ENCODE measurements around the gene MAD1L1. TPM values are rescaled to one million over a fixed set of nuclear protein-coding genes. Genes with fewer than 3 reads are reported as not detected.

MAD1L1 gene
- total RNA-seq, 1 experiment from 2014 or later, result 43.8 TPM

DNA sequence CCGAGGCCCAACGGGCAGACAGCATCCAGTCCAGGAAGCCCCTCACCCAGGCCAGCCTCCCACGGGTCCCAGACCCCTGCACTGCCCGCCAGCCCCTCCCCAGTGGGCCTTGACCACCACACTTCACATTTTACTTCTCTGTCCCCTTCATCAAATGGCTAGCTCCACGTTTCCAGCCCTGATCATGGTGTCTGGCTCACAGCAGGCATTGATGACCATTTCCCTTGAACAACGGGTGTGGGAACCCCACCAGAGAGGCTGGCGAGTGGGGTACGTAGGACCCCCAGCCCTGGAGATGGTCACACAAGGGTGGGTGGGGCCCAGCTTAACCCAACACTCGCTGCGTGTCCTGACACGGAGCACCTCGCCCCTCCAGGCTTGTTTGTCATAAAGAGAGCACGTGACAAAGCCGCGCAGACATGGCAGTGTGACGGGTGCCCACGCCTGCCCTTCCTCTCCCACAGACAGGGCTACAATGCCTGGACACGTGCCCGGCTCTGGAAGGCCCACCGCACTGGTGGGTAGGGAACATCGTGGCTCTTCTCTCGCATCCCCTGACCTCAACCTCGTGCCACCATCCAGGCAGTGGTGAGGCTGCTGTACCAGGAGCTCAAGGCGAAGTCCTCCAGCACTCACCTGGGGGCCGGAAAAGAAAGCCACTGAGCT, 267.7 kb downstream of the MAD1L1 start:
- ChIA-PET POLR2A (no interaction called here), CTCF (interaction anchor here (0.9 to 1.2 kb wide), 2 partner anchors 11 to 81 kb away, joined by 3 read pairs; no protein-coding TSS in a partner anchor)
- no peak for DNase-seq (ENCODE audit: low spot score)
- H3K27me3 Mint-ChIP-seq (ENCODE audit: low read depth), result no peaks in the 10 kb centered on the region
- ATAC-seq, result no peak
- peak overlapping the region; percentile 92 for H3K27ac Mint-ChIP-seq
- no peaks in the 10 kb centered on the region for H3K9me3 Mint-ChIP-seq
- H3K36me3 Mint-ChIP-seq, result peaks cover 10% of the 10 kb centered on the region; the same call in 1 of the 2 replicates
- TF ChIP-seq, protein P1, sequence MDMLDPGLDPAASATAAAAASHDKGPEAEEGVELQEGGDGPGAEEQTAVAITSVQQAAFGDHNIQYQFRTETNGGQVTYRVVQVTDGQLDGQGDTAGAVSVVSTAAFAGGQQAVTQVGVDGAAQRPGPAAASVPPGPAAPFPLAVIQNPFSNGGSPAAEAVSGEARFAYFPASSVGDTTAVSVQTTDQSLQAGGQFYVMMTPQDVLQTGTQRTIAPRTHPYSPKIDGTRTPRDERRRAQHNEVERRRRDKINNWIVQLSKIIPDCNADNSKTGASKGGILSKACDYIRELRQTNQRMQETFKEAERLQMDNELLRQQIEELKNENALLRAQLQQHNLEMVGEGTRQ (CRISPR knock-in tag; IDR thresholded peaks at IDR 0.05), result no peak
- TF ChIP-seq GABPB1 (CRISPR knock-in tag; IDR thresholded peaks at IDR 0.05) (no peak), JAZF1 (CRISPR knock-in tag; IDR thresholded peaks at IDR 0.05) (no peak), RELA (CRISPR knock-in tag; IDR thresholded peaks at IDR 0.05; ENCODE audit: borderline replicate concordance) (no peak), SP1 (CRISPR knock-in tag; conservative IDR thresholded peaks at IDR 0.05) (no peak), MXD4 (CRISPR knock-in tag; IDR thresholded peaks at IDR 0.05; ENCODE audit: borderline replicate concordance) (no peak), SMAD4 (CRISPR knock-in tag; IDR thresholded peaks at IDR 0.05) (no peak), TP53 (CRISPR knock-in tag; IDR thresholded peaks at IDR 0.05) (no peak), JUN (CRISPR knock-in tag; IDR thresholded peaks at IDR 0.05) (no peak), NFE2L1 (CRISPR knock-in tag; IDR thresholded peaks at IDR 0.05) (no peak), ETV6 (CRISPR knock-in tag; IDR thresholded peaks at IDR 0.05) (no peak)
- TF ChIP-seq, protein P2, sequence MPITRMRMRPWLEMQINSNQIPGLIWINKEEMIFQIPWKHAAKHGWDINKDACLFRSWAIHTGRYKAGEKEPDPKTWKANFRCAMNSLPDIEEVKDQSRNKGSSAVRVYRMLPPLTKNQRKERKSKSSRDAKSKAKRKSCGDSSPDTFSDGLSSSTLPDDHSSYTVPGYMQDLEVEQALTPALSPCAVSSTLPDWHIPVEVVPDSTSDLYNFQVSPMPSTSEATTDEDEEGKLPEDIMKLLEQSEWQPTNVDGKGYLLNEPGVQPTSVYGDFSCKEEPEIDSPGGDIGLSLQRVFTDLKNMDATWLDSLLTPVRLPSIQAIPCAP (CRISPR knock-in tag; IDR thresholded peaks at IDR 0.05), result no peak
- TF ChIP-seq, protein P3, sequence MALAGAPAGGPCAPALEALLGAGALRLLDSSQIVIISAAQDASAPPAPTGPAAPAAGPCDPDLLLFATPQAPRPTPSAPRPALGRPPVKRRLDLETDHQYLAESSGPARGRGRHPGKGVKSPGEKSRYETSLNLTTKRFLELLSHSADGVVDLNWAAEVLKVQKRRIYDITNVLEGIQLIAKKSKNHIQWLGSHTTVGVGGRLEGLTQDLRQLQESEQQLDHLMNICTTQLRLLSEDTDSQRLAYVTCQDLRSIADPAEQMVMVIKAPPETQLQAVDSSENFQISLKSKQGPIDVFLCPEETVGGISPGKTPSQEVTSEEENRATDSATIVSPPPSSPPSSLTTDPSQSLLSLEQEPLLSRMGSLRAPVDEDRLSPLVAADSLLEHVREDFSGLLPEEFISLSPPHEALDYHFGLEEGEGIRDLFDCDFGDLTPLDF (CRISPR knock-in tag; IDR thresholded peaks at IDR 0.05), result no peak
- TF ChIP-seq, protein P4, sequence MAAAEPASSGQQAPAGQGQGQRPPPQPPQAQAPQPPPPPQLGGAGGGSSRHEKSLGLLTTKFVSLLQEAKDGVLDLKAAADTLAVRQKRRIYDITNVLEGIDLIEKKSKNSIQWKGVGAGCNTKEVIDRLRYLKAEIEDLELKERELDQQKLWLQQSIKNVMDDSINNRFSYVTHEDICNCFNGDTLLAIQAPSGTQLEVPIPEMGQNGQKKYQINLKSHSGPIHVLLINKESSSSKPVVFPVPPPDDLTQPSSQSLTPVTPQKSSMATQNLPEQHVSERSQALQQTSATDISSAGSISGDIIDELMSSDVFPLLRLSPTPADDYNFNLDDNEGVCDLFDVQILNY (CRISPR knock-in tag; IDR thresholded peaks at IDR 0.05), result no peak
- TF ChIP-seq, protein P5, sequence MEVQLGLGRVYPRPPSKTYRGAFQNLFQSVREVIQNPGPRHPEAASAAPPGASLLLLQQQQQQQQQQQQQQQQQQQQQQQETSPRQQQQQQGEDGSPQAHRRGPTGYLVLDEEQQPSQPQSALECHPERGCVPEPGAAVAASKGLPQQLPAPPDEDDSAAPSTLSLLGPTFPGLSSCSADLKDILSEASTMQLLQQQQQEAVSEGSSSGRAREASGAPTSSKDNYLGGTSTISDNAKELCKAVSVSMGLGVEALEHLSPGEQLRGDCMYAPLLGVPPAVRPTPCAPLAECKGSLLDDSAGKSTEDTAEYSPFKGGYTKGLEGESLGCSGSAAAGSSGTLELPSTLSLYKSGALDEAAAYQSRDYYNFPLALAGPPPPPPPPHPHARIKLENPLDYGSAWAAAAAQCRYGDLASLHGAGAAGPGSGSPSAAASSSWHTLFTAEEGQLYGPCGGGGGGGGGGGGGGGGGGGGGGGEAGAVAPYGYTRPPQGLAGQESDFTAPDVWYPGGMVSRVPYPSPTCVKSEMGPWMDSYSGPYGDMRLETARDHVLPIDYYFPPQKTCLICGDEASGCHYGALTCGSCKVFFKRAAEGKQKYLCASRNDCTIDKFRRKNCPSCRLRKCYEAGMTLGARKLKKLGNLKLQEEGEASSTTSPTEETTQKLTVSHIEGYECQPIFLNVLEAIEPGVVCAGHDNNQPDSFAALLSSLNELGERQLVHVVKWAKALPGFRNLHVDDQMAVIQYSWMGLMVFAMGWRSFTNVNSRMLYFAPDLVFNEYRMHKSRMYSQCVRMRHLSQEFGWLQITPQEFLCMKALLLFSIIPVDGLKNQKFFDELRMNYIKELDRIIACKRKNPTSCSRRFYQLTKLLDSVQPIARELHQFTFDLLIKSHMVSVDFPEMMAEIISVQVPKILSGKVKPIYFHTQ (CRISPR knock-in tag; IDR thresholded peaks at IDR 0.05), result no peak
- TF ChIP-seq, protein P6, sequence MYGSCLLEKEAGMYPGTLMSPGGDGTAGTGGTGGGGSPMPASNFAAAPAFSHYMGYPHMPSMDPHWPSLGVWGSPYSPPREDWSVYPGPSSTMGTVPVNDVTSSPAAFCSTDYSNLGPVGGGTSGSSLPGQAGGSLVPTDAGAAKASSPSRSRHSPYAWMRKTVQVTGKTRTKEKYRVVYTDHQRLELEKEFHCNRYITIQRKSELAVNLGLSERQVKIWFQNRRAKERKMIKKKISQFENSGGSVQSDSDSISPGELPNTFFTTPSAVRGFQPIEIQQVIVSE (CRISPR knock-in tag; IDR thresholded peaks at IDR 0.05; ENCODE audit: borderline replicate concordance), result no peak
- TF ChIP-seq, protein P7, sequence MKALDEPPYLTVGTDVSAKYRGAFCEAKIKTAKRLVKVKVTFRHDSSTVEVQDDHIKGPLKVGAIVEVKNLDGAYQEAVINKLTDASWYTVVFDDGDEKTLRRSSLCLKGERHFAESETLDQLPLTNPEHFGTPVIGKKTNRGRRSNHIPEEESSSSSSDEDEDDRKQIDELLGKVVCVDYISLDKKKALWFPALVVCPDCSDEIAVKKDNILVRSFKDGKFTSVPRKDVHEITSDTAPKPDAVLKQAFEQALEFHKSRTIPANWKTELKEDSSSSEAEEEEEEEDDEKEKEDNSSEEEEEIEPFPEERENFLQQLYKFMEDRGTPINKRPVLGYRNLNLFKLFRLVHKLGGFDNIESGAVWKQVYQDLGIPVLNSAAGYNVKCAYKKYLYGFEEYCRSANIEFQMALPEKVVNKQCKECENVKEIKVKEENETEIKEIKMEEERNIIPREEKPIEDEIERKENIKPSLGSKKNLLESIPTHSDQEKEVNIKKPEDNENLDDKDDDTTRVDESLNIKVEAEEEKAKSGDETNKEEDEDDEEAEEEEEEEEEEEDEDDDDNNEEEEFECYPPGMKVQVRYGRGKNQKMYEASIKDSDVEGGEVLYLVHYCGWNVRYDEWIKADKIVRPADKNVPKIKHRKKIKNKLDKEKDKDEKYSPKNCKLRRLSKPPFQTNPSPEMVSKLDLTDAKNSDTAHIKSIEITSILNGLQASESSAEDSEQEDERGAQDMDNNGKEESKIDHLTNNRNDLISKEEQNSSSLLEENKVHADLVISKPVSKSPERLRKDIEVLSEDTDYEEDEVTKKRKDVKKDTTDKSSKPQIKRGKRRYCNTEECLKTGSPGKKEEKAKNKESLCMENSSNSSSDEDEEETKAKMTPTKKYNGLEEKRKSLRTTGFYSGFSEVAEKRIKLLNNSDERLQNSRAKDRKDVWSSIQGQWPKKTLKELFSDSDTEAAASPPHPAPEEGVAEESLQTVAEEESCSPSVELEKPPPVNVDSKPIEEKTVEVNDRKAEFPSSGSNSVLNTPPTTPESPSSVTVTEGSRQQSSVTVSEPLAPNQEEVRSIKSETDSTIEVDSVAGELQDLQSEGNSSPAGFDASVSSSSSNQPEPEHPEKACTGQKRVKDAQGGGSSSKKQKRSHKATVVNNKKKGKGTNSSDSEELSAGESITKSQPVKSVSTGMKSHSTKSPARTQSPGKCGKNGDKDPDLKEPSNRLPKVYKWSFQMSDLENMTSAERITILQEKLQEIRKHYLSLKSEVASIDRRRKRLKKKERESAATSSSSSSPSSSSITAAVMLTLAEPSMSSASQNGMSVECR (CRISPR knock-in tag; IDR thresholded peaks at IDR 0.05; ENCODE audit: borderline replicate concordance), result no peak
- TF ChIP-seq, protein P8, sequence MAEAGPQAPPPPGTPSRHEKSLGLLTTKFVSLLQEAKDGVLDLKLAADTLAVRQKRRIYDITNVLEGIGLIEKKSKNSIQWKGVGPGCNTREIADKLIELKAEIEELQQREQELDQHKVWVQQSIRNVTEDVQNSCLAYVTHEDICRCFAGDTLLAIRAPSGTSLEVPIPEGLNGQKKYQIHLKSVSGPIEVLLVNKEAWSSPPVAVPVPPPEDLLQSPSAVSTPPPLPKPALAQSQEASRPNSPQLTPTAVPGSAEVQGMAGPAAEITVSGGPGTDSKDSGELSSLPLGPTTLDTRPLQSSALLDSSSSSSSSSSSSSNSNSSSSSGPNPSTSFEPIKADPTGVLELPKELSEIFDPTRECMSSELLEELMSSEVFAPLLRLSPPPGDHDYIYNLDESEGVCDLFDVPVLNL (CRISPR knock-in tag; IDR thresholded peaks at IDR 0.05; ENCODE audit: borderline replicate concordance, low read depth), result no peak
- TF ChIP-seq, protein P9, sequence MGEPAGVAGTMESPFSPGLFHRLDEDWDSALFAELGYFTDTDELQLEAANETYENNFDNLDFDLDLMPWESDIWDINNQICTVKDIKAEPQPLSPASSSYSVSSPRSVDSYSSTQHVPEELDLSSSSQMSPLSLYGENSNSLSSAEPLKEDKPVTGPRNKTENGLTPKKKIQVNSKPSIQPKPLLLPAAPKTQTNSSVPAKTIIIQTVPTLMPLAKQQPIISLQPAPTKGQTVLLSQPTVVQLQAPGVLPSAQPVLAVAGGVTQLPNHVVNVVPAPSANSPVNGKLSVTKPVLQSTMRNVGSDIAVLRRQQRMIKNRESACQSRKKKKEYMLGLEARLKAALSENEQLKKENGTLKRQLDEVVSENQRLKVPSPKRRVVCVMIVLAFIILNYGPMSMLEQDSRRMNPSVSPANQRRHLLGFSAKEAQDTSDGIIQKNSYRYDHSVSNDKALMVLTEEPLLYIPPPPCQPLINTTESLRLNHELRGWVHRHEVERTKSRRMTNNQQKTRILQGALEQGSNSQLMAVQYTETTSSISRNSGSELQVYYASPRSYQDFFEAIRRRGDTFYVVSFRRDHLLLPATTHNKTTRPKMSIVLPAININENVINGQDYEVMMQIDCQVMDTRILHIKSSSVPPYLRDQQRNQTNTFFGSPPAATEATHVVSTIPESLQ (CRISPR knock-in tag; IDR thresholded peaks at IDR 0.05), result no peak
- H3K4me3 Mint-ChIP-seq, result no peak overlapping the region
- H3K4me1 Mint-ChIP-seq, result no peaks in the 10 kb centered on the region
